ENCODE measurements around the gene RANBP9. TPM values are rescaled to one million over a fixed set of nuclear protein-coding genes. Genes with fewer than 3 reads are reported as not detected.

The RANBP9 gene
- total RNA-seq, 1 donor from 2014 or later = 58.9 TPM

GRCh38 chr6:13593720-13594119, 117.9 kb downstream of the RANBP9 start:
- ATAC-seq = no peak

- no peak for ATAC-seq
These were observed 118.5 kb downstream of the RANBP9 start for GRCh38 chr6:13593103-13593502.

GRCh38 chr6:13591205-13591921, 120.3 kb downstream of the RANBP9 start:
- peak; percentile 20 for ATAC-seq

GRCh38 chr6:13590574-13591153, 121.0 kb downstream of the RANBP9 start:
- ATAC-seq = no peak

- ATAC-seq = no peak
These were observed 121.8 kb downstream of the RANBP9 start for GRCh38 chr6:13589801-13590200.

- no peak for ATAC-seq
These were observed 124.8 kb downstream of the RANBP9 start for GRCh38 chr6:13586603-13587542.

- ATAC-seq = no peak
These were observed 129.9 kb downstream of the RANBP9 start for GRCh38 chr6:13581700-13582229.

- ATAC-seq = no peak
These were observed 131.7 kb downstream of the RANBP9 start for GRCh38 chr6:13579911-13580310.

GRCh38 chr6:13577926-13578325, 133.7 kb downstream of the RANBP9 start:
- no peak for ATAC-seq

- ATAC-seq = no peak
These were observed 135.6 kb downstream of the RANBP9 start for GRCh38 chr6:13576017-13576416.

- no peak for ATAC-seq
These were observed 136.3 kb downstream of the RANBP9 start for GRCh38 chr6:13575377-13575775.

- peak; percentile 83 for ATAC-seq
These were observed 136.9 kb downstream of the RANBP9 start, which contains the start of gene SIRT5 for GRCh38 chr6:13574571-13575376. SIRT5 (plus strand) TSS chr6:13574601; CDS start chr6:13584111, 9,510 bp downstream.

GRCh38 chr6:13574149-13574570, 137.5 kb downstream of the RANBP9 start:
- peak; percentile 96 for ATAC-seq

- ATAC-seq = peak; percentile 40
These were observed 137.9 kb downstream of the RANBP9 start for GRCh38 chr6:13573669-13574110.

- ATAC-seq = no peak
These were observed 138.5 kb downstream of the RANBP9 start for GRCh38 chr6:13572951-13573654.

- no peak for ATAC-seq
These were observed 139.4 kb downstream of the RANBP9 start for GRCh38 chr6:13572240-13572639.

Other genes starting within 250 kb of the RANBP9 start
- gene GFOD1, start 224.2 kb downstream of the RANBP9 start, total RNA-seq = 22.8 TPM
- gene SIRT5, start 137.2 kb downstream of the RANBP9 start, total RNA-seq = 7.2 TPM
- gene NOL7, start 96.5 kb downstream of the RANBP9 start, total RNA-seq = 33.1 TPM
- gene MCUR1, start 102.7 kb upstream of the RANBP9 start, total RNA-seq = 24.6 TPM
- 0.20 TPM for gene RNF182, start 213.1 kb upstream of the RANBP9 start, total RNA-seq